CD4-positive, CD25-positive, alpha-beta regulatory T cell (primary cell): ENCODE measurements around the gene CUZD1. TPM values are rescaled to one million over a fixed set of nuclear protein-coding genes. Genes with fewer than 3 reads are reported as not detected.

Experiments used
- ATAC-seq, 2 donors: fragments of 150-1000 bp; cut with Tn5 transposase; one replicate each; pipeline ENCODE4 v1.10.0; 2021; ENCODE audit warnings: low read depth in 2 of 2, moderate number of reproducible peaks in 2 of 2, moderate library complexity in 1 of 2
- DNase-seq, 3 donors: peaks; one replicate each; pipeline versions ENCODE4 v3.0.0 to v3.0.0-alpha.2; 2012 to 2022; ENCODE audit warnings: mixed read lengths in 1 of 3
- H3K27ac ChIP-seq: one replicate; pipeline ENCODE4 v1.7.0; 2013; ENCODE audit warnings: mild to moderate bottlenecking, low read length; ENCODE audit not compliant: insufficient read depth, poor library complexity, severe bottlenecking
- H3K27me3 ChIP-seq: one replicate; pipeline ENCODE4 v1.7.0; 2013; ENCODE audit warnings: low read length; ENCODE audit not compliant: control insufficient read depth, insufficient read depth
- H3K36me3 ChIP-seq: one replicate; pipeline ENCODE4 v1.7.0; 2013; ENCODE audit warnings: mild to moderate bottlenecking, low read length, moderate library complexity; ENCODE audit not compliant: control insufficient read depth, insufficient read depth
- H3K4me1 ChIP-seq: 2 replicates; pipeline ENCODE4 v1.7.0; 2013; ENCODE audit warnings: mild to moderate bottlenecking, low read length; ENCODE audit not compliant: insufficient read depth, control insufficient read depth, poor library complexity, severe bottlenecking
- H3K4me3 ChIP-seq: one replicate; pipeline ENCODE4 v1.7.0; 2013; ENCODE audit warnings: low read depth, mild to moderate bottlenecking, low read length, moderate library complexity
- H3K9me3 ChIP-seq, 2 experiments: 1 replicate in 1 of 2; 2 replicates in 1 of 2; pipeline ENCODE4 v1.7.0; 2013; ENCODE audit warnings: low read length in 2 of 2, mild to moderate bottlenecking in 1 of 2, moderate library complexity in 1 of 2; ENCODE audit not compliant: control insufficient read depth in 2 of 2
- H3K27ac Mint-ChIP-seq, 3 donors: one replicate each; pipeline ENCODE4 v1.8.0; 2020 to 2022; ENCODE audit warnings: mild to moderate bottlenecking in 3 of 3, mixed read lengths in 3 of 3, moderate library complexity in 2 of 3
- H3K27me3 Mint-ChIP-seq: one replicate; pipeline ENCODE4 v1.8.0; 2022; ENCODE audit warnings: mild to moderate bottlenecking, mixed read lengths
- H3K36me3 Mint-ChIP-seq: one replicate; pipeline ENCODE4 v1.8.0; 2020; ENCODE audit warnings: mixed read lengths
- H3K4me1 Mint-ChIP-seq, 4 donors: one replicate each; pipeline ENCODE4 v1.8.0; 2020 to 2022; ENCODE audit warnings: mixed read lengths in 4 of 4, mild to moderate bottlenecking in 1 of 4
- H3K4me3 Mint-ChIP-seq, 4 donors: one replicate each; pipeline ENCODE4 v1.8.0; 2020 to 2022; ENCODE audit warnings: mild to moderate bottlenecking in 4 of 4, mixed read lengths in 4 of 4, moderate library complexity in 3 of 4
- H3K9me3 Mint-ChIP-seq, 7 donors: one replicate each; pipeline ENCODE4 v1.8.0; 2020 to 2022; ENCODE audit warnings: mixed read lengths in 7 of 7, mild to moderate bottlenecking in 3 of 7, moderate library complexity in 2 of 7
- polyA plus RNA-seq, 4 donors: library from polyadenylated mRNA; unstranded; fragments of 300-500 nt; fragmentation: Illumina TruSeq; gene quantifications; one replicate each; pipeline ENCODE4 v1.2.3, GENCODE V29; 2021
- total RNA-seq: library from RNA; stranded (reverse); gene quantifications from one replicate; pipeline ENCODE4 v1.2.3, GENCODE V29; 2022

The CUZD1 gene
- total and polyA plus RNA-seq, 5 donors from 2014 or later: 0.53 to 1.9 (median 1.4) TPM

DNA sequence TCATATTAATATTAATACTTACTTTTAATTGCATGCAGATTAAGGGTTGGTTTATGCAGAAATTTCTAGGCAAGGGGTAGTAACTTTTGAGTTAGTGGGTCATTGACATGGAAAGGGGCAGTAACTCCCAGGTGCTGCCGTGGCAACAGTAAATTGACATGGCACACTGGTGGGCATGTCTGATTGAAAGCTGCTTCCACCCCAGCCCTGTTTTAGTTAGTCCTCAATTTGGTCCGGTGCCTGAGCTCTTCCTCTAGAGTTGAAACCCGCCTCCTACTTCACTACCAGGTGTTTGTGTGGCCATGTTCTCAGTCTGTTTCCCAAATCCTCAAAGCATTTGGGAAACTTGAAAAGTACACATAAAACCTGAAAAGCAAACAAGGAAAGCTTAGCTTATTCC is 18.4 kb downstream of the CUZD1 start:
- H3K27ac Mint-ChIP-seq: no peak overlapping the region
- DNase-seq (no peak), ATAC-seq (no peak)
- H3K9me3 Mint-ChIP-seq: peaks cover 0 to 6% (median 0%) of the 10 kb centered on the region in 7 donors
- no peak overlapping the region for H3K4me3 ChIP-seq
- H3K27me3 Mint-ChIP-seq: peaks cover 23% of the 10 kb centered on the region
- H3K4me1 Mint-ChIP-seq: no peaks in the 10 kb centered on the region
- no peak overlapping the region for H3K27ac ChIP-seq
- peaks cover 5% of the 10 kb centered on the region for H3K27me3 ChIP-seq
- H3K36me3 ChIP-seq: peaks cover 5% of the 10 kb centered on the region
- peak overlapping the region in 1 of 4 donors; percentile 7 for H3K4me3 Mint-ChIP-seq
- no peaks in the 10 kb centered on the region for H3K9me3 ChIP-seq
- peaks cover 12% of the 10 kb centered on the region for H3K36me3 Mint-ChIP-seq
- no peaks in the 10 kb centered on the region for H3K4me1 ChIP-seq

DNA sequence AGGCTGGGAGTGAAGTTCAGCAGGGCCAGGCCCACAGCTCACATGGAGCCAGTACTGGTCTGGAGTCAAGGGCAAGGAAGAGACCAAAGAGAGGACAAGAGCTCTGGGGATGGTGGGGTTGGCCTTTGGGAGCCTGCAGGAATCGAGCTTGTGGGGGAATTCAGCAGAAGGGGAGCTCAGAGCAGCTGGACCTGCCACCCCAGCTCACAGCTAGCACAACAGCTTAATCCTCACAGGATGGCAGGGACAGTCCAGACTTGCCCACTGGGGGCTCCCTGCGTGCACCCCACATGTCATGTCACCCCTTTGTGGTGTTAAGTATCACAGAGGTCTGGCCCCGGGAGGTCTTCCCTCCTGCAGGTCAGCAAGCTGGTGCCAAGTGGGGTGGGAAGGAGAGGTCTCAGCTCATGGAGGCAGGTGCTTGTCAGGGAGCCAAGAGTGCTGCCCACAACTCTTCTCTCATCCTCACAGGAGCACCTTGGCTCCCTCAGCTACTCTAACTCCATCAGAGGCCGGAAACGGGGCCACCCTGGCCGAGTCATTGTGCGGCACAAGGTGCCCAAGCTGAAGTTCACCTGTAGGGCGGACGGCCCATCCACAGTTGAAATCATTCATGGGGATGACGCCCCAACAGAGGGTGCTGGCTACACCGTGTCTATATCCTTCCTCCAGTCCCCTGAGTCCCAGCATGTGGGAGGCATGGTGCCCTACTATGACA is 22.5 kb downstream of the CUZD1 start:
- no peak overlapping the region for H3K27ac Mint-ChIP-seq
- H3K36me3 Mint-ChIP-seq: no peaks in the 10 kb centered on the region
- H3K27me3 Mint-ChIP-seq: peaks cover 34% of the 10 kb centered on the region
- no peak overlapping the region for H3K4me3 ChIP-seq
- H3K4me1 Mint-ChIP-seq: no peaks in the 10 kb centered on the region
- H3K27me3 ChIP-seq: peaks cover 17% of the 10 kb centered on the region
- peaks cover 0 to 2% (median 0%) of the 10 kb centered on the region in 7 donors for H3K9me3 Mint-ChIP-seq
- H3K9me3 ChIP-seq: no peaks in the 10 kb centered on the region
- no peaks in the 10 kb centered on the region for H3K36me3 ChIP-seq
- no peak overlapping the region for H3K27ac ChIP-seq
- no peak for DNase-seq
- H3K4me1 ChIP-seq: no peaks in the 10 kb centered on the region
- ATAC-seq: peak in 1 of 2 donors; percentile 34
- H3K4me3 Mint-ChIP-seq: no peak overlapping the region

DNA sequence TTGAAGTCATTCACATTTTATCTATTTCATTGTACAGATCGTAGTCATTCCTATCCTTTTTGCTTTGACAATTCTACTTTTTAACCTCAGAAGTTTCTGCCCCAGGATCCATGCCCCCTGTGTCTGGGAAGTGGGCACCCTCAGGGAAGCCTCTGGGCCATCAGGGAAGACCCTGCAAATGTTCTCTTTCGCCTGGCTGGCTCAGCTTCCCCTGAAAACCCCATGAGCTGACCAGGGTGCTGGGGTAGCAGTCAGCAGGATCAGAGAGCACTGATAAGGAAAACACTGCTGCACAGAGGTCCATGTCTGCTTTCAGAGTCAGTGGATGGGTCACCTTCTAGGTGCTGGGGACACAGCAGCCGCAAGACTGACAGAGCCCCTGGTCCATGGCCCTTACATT is 23.8 kb downstream of the CUZD1 start:
- Mint-ChIP-seq H3K4me1 (no peaks in the 10 kb centered on the region), H3K4me3 (no peak overlapping the region), H3K27ac (no peak overlapping the region), H3K27me3 (peaks cover 31% of the 10 kb centered on the region), H3K36me3 (no peaks in the 10 kb centered on the region), H3K9me3 (peaks cover 0 to 2% (median 0%) of the 10 kb centered on the region in 7 donors)
- Histone ChIP-seq H3K36me3 (no peaks in the 10 kb centered on the region), H3K27me3 (peaks cover 18% of the 10 kb centered on the region), H3K27ac (no peak overlapping the region), H3K4me3 (no peak overlapping the region), H3K9me3 (no peaks in the 10 kb centered on the region), H3K4me1 (no peaks in the 10 kb centered on the region)
- DNase-seq: no peak
- no peak for ATAC-seq

DNA sequence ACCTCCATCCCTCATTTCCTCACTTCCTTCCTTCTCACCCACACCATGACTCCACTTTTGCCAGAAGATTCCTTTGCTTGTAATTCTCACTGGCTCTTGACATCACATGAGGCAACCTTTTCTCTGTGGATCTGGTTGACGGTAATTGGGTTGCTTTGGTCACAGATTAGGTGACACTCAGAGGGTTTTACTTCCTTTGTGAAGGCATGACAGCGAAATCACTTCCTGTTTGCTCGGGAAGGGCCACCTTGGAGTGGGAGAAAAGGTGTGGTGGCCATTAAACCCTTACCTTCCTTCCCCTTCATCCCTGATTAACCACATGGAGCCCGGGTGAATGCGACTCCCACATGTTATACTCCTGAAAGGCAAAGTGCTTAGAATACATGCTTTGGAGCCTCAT is 30.2 kb downstream of the CUZD1 start:
- DNase-seq (no peak), ATAC-seq (no peak)
- Histone ChIP-seq H3K4me3 (no peak overlapping the region), H3K27ac (no peak overlapping the region), H3K36me3 (no peaks in the 10 kb centered on the region), H3K4me1 (no peaks in the 10 kb centered on the region), H3K9me3 (no peaks in the 10 kb centered on the region), H3K27me3 (peaks cover 13% of the 10 kb centered on the region)
- no peaks in the 10 kb centered on the region for H3K4me1 Mint-ChIP-seq
- no peaks in the 10 kb centered on the region for H3K36me3 Mint-ChIP-seq
- H3K27me3 Mint-ChIP-seq: peaks cover 12% of the 10 kb centered on the region
- no peak overlapping the region for H3K27ac Mint-ChIP-seq
- peaks cover 0 to 2% (median 0%) of the 10 kb centered on the region in 7 donors for H3K9me3 Mint-ChIP-seq
- no peak overlapping the region for H3K4me3 Mint-ChIP-seq

DNA sequence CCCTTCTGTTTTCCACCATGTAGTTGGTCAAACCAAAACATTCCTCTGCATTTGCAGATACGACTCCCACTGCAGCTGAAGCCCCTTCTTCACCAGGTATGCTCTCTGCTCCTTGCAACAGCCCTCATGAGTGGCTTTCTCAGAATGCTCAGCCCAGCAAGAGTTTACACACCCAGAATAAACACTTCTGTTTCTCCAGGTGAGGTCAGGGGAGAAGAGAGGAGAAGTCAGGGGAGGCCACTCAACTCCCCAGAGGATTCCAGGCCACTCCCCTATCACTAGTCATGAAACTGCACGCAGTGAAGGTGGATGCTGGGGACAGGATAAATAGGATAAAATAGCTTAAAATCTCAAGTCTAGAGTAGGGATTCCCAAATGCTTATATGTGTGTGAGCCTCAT is 31.2 kb downstream of the CUZD1 start:
- Histone ChIP-seq H3K36me3 (no peaks in the 10 kb centered on the region), H3K27ac (no peak overlapping the region), H3K4me1 (no peaks in the 10 kb centered on the region), H3K9me3 (no peaks in the 10 kb centered on the region), H3K27me3 (peaks cover 9% of the 10 kb centered on the region), H3K4me3 (no peak overlapping the region)
- no peak overlapping the region for H3K27ac Mint-ChIP-seq
- no peaks in the 10 kb centered on the region for H3K9me3 Mint-ChIP-seq
- H3K4me1 Mint-ChIP-seq: no peaks in the 10 kb centered on the region
- H3K4me3 Mint-ChIP-seq: no peak overlapping the region
- DNase-seq (no peak), ATAC-seq (no peak)
- no peaks in the 10 kb centered on the region for H3K36me3 Mint-ChIP-seq
- peaks cover 12% of the 10 kb centered on the region for H3K27me3 Mint-ChIP-seq

DNA sequence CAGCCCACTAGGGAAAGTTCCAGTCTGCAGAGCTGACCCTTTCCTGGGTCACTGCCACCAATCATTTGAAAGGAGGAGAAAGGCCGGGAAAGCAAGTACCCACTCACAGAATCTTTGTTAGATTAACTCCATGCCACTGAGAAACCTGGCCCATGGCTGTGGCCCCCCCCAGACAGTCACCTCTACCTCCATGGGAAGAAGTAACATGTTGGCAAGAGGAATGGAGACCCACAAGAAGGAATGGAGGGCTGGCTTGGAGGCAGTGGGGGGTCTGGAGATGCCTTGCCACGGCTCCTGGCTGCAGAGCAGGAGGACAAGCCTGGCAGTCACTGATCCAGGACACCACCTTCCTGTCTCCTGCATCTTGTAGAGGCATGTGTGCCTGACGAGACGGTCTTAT is 32.9 kb downstream of the CUZD1 start:
- H3K27me3 ChIP-seq: peaks cover 4% of the 10 kb centered on the region
- DNase-seq: no peak
- ATAC-seq: no peak
- no peaks in the 10 kb centered on the region for H3K36me3 Mint-ChIP-seq
- no peaks in the 10 kb centered on the region for H3K4me1 Mint-ChIP-seq
- no peaks in the 10 kb centered on the region for H3K9me3 ChIP-seq
- no peak overlapping the region for H3K27ac Mint-ChIP-seq
- no peak overlapping the region for H3K27ac ChIP-seq
- H3K36me3 ChIP-seq: no peaks in the 10 kb centered on the region
- peaks cover 6% of the 10 kb centered on the region for H3K27me3 Mint-ChIP-seq
- no peaks in the 10 kb centered on the region for H3K9me3 Mint-ChIP-seq
- H3K4me3 Mint-ChIP-seq: no peak overlapping the region
- no peaks in the 10 kb centered on the region for H3K4me1 ChIP-seq
- H3K4me3 ChIP-seq: no peak overlapping the region

DNA sequence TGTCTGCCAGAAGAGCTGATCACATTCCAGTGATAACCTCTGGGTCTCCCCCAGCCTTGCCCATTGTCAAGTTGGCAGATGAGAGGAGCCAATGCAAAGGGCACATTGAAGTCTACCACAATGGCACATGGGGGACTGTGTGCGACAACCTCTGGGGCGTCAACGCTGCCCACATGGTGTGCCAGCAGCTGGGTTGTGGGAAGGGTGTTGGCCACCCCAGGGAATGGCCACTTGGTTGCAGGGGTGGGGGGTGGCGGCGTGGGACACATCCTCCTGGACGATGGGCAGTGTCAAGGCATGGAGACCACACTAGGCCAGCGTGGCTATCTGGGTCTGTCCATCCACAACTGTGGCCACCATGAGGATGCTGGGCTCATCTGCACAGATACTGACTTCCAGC is 43.4 kb downstream of the CUZD1 start:
- DNase-seq (no peak), ATAC-seq (no peak)
- Mint-ChIP-seq H3K4me3 (no peak overlapping the region), H3K27me3 (peaks cover 9% of the 10 kb centered on the region), H3K27ac (no peak overlapping the region), H3K9me3 (no peaks in the 10 kb centered on the region), H3K4me1 (no peaks in the 10 kb centered on the region), H3K36me3 (no peaks in the 10 kb centered on the region)
- H3K4me1 ChIP-seq: no peaks in the 10 kb centered on the region
- H3K36me3 ChIP-seq: no peaks in the 10 kb centered on the region
- no peaks in the 10 kb centered on the region for H3K27me3 ChIP-seq
- H3K4me3 ChIP-seq: no peak overlapping the region
- H3K9me3 ChIP-seq: no peaks in the 10 kb centered on the region
- H3K27ac ChIP-seq: no peak overlapping the region

DNA sequence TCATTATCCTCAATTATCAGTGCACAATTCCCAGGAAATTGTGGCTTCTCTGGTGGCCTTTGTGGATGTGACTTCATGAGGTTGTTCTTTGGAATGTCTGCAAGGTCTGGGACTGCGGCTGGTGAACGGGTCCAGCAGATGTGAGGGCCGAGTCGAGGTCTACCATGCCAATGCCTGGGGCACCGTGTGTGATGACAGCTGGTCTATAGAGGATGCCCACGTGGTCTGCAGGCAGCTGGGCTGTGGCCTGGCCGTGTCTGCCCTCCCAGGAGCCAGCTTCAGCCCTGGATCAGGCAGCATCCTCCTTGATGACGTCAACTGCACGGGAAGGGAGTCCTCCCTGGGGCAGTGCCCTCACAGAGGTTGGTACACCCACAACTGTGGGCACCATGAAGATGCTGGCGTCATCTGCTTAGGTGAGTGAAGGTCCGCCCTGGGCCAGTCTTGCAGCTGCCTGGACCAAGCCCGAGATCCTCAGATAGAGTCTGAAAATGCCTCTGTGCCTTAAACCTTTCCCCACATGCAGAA is 46.9 kb downstream of the CUZD1 start:
- H3K27me3 Mint-ChIP-seq: peaks cover 11% of the 10 kb centered on the region

More for the DNA sequence above, 46.9 kb downstream of the CUZD1 start:
- Histone ChIP-seq H3K4me3 (no peak overlapping the region), H3K27me3 (no peaks in the 10 kb centered on the region), H3K9me3 (no peaks in the 10 kb centered on the region), H3K27ac (no peak overlapping the region), H3K36me3 (no peaks in the 10 kb centered on the region), H3K4me1 (no peaks in the 10 kb centered on the region)
- no peak for DNase-seq
- Mint-ChIP-seq H3K9me3 (no peaks in the 10 kb centered on the region), H3K27ac (no peak overlapping the region), H3K4me1 (no peaks in the 10 kb centered on the region), H3K4me3 (no peak overlapping the region), H3K36me3 (no peaks in the 10 kb centered on the region)
- ATAC-seq: no peak
